Esophagus squamous epithelium (tissue), 5 donors: ENCODE data around the gene ALX1. TPM values are rescaled to one million over a fixed set of nuclear protein-coding genes. Genes with fewer than 3 reads are reported as not detected.

Experiments used
- DNase-seq: peaks from one replicate; lab custom pipeline; 2025; lab: John Stamatoyannopoulos, UW
- H3K27ac ChIP-seq, 4 donors: fragments of 200-600 bp; sonication (generic); one replicate each; pipeline ENCODE4 v1.5.1; 2016 to 2019; ENCODE audit warnings: mild to moderate bottlenecking in 1 of 4
- H3K27me3 ChIP-seq, 4 donors: fragments of 200-600 bp; sonication (generic); 1 replicate in 3 of 4; 2 replicates in 1 of 4; pipeline versions ENCODE4 v1.5.1 to v1.6.0; 2017 to 2021; ENCODE audit warnings: antibody characterized with exemption in 1 of 4
- H3K36me3 ChIP-seq, 3 donors: fragments of 200-600 bp; sonication (generic); one replicate each; pipeline ENCODE4 v1.5.1; 2016 to 2019
- H3K4me1 ChIP-seq, 3 donors: fragments of 200-600 bp; sonication (generic); one replicate each; pipeline ENCODE4 v1.5.1; 2017 to 2019
- H3K4me3 ChIP-seq, 4 donors: fragments of 200-600 bp; sonication (generic); 1 replicate in 3 of 4; 2 replicates in 1 of 4; pipeline ENCODE4 v1.5.1; 2016 to 2019; ENCODE audit warnings: mild to moderate bottlenecking in 2 of 4, moderate library complexity in 1 of 4
- H3K9me3 ChIP-seq, 3 donors: fragments of 200-600 bp; sonication (generic); one replicate each; pipeline ENCODE4 v1.5.1; 2016 to 2019
- POLR2A ChIP-seq, 4 donors: fragments of 450-650 bp; IDR thresholded peaks; one replicate each; pipeline ENCODE4 v1.6.1; 2017; ENCODE audit warnings: antibody characterized with exemption in 4 of 4, mild to moderate bottlenecking in 4 of 4, moderate library complexity in 3 of 4
- WGBS, 2 donors: methylation state at CpG; one replicate each; pipeline ENCODE4 v1.1.5; 2018; 5-methylcytosine and 5-hydroxymethylcytosine counted together
- intact Hi-C: fragments of 100-400 bp; cut with DNase I; formaldehyde crosslinking; loops from one replicate; pipeline ENCODE4 v1.15.0; 2022
- total RNA-seq, 4 donors: library from RNA; depleted of rRNA; stranded (reverse); fragments of >200 nt; gene quantifications; one replicate each; pipeline ENCODE4 v1.1.0, GENCODE V29; 2016
- TF ChIP-seq, protein P1 (sequence below), 6 experiments: fragments of 450-650 bp in 4 of 6; fragments of 200-600 bp in 2 of 6; sonication (generic) in 2 of 6; IDR thresholded peaks; one replicate each; pipeline ENCODE4 v1.5.1; 2016 to 2019; ENCODE audit warnings: antibody characterized with exemption in 6 of 6, mild to moderate bottlenecking in 4 of 6, moderate library complexity in 4 of 6
- donor health status: DM: yes; HTN: yes; CAD: no.

ALX1 gene
- total RNA-seq, 4 donors from 2014 or later = not detected

DNA sequence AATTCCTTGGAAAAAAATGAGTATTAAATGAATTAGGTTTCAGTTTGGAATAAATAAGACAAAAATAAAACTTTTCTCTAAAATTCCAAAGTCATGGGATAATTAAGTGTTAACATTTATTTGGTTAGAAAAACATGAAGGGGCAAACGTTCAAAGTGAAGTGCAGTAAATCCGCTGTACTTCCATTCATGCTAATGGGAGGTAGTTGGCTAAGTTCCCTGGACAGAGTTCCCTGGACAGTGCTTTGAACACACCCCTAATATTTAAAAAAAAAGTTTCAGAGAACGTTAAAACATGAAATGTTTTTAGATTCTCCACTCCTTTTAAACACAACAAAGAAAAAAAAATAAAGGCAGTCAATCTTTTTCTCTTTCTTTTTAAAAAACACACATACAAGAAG lies 16.3 kb downstream of the ALX1 start:
- Histone ChIP-seq H3K4me1 (no peaks in the 10 kb centered on the region), H3K27ac (no peak overlapping the region), H3K36me3 (no peaks in the 10 kb centered on the region), H3K4me3 (no peak overlapping the region), H3K27me3 (peaks cover 0 to 10% (median 0%) of the 10 kb centered on the region in 4 donors), H3K9me3 (no peaks in the 10 kb centered on the region)
- intact Hi-C loops = no loop called here
- TF ChIP-seq, protein P1, sequence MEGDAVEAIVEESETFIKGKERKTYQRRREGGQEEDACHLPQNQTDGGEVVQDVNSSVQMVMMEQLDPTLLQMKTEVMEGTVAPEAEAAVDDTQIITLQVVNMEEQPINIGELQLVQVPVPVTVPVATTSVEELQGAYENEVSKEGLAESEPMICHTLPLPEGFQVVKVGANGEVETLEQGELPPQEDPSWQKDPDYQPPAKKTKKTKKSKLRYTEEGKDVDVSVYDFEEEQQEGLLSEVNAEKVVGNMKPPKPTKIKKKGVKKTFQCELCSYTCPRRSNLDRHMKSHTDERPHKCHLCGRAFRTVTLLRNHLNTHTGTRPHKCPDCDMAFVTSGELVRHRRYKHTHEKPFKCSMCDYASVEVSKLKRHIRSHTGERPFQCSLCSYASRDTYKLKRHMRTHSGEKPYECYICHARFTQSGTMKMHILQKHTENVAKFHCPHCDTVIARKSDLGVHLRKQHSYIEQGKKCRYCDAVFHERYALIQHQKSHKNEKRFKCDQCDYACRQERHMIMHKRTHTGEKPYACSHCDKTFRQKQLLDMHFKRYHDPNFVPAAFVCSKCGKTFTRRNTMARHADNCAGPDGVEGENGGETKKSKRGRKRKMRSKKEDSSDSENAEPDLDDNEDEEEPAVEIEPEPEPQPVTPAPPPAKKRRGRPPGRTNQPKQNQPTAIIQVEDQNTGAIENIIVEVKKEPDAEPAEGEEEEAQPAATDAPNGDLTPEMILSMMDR (IDR thresholded peaks at IDR 0.05) = no peak
- WGBS, 2 donors = 22 to 32% methylated on average over 3 of the region's 3 CpGs
- no peak for DNase-seq

DNA sequence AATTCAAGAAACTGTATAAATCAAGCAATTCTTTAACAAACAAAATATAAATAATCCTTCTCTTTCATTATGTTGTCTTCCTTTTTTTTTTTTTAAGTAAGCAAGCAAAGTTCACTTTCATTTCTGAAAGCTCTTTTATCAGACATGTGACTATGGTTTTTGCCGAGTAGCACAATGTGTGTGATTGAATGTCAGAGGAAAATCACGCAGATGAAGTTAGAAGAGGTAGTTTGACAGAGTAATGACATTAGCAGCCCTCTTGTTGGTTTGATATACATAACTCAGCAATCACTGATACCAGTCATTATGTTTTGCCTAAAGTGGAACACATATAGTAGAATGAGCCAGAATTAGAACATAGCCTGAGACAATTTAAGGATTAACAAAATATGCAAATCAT lies 19.0 kb downstream of the ALX1 start:
- WGBS, 2 donors = 31 to 48% methylated on average over 2 of the region's 2 CpGs
- Histone ChIP-seq H3K4me3 (no peak overlapping the region), H3K4me1 (no peaks in the 10 kb centered on the region), H3K9me3 (no peaks in the 10 kb centered on the region), H3K27me3 (peaks cover 0 to 18% (median 0%) of the 10 kb centered on the region in 4 donors), H3K36me3 (no peaks in the 10 kb centered on the region), H3K27ac (no peak overlapping the region)
- intact Hi-C loops = no loop called here
- TF ChIP-seq POLR2A (IDR thresholded peaks at IDR 0.05) = no peak
- TF ChIP-seq, protein P1 (IDR thresholded peaks at IDR 0.05) = no peak
- DNase-seq = no peak

- H3K36me3 ChIP-seq = no peaks in the 10 kb centered on the region
- peaks cover 0 to 18% (median 0%) of the 10 kb centered on the region in 4 donors for H3K27me3 ChIP-seq
- no peak overlapping the region for H3K27ac ChIP-seq
- no peak for DNase-seq
- 40 to 45% methylated on average over 7 of the region's 7 CpGs for WGBS, 2 donors
- TF ChIP-seq, protein P1 (IDR thresholded peaks at IDR 0.05) = no peak
- no peak for TF ChIP-seq POLR2A (IDR thresholded peaks at IDR 0.05)
- no peaks in the 10 kb centered on the region for H3K9me3 ChIP-seq
- no peaks in the 10 kb centered on the region for H3K4me1 ChIP-seq
- intact Hi-C loops = no loop called here
- no peak overlapping the region for H3K4me3 ChIP-seq
Measured at GRCh38 chr12:85301051-85301450, 21.0 kb downstream of the ALX1 start.

DNA sequence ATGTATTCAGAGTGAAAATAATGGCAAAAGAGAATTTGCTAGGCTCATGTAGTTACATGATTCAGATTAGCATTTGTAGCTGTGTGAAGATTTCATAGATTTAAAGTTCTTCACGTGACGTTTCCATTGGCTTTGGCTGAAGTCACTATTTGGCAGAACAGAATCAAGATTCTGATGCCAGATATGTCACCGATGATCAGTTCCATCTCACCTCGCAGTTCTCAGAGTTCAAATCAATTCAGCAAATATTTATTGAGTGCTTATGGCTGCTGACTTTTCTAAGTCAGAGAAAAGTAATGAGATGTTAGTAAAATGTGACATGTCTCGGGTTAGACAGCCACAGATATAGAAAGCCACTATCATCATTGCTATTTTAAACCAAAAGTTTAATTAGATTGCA lies 28.4 kb downstream of the ALX1 start:
- no peak overlapping the region for H3K27ac ChIP-seq
- intact Hi-C loops = no loop called here
- 23 to 35% methylated on average over 5 of the region's 5 CpGs for WGBS, 2 donors
- H3K4me3 ChIP-seq = no peak overlapping the region
- no peak for DNase-seq
- H3K9me3 ChIP-seq = no peaks in the 10 kb centered on the region
- no peaks in the 10 kb centered on the region for H3K36me3 ChIP-seq
- H3K27me3 ChIP-seq = peaks cover 0 to 11% (median 0%) of the 10 kb centered on the region in 4 donors
- no peak for TF ChIP-seq POLR2A (IDR thresholded peaks at IDR 0.05)
- TF ChIP-seq, protein P1 (IDR thresholded peaks at IDR 0.05) = no peak
- H3K4me1 ChIP-seq = no peaks in the 10 kb centered on the region

DNA sequence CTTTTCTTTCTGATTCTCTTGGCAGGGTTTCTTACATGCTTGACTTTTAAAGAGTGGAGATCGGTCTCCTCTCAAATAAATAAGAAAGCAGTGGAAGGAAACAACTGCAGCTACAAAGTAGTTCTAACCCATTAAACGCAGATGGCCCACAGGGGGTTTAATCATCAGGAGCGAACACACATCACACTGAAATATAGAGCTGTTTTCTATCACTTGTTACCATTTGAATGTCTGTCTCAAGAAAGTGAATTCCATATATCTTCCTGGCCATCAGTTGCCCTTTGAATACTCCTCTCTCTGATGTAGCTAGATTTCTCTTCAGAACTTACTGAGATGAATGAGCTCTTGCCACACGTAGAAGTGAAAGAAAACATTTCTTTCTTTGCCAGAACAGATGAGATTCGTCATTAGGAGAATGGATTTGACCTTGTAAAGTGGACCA lies 29.1 kb downstream of the ALX1 start:
- DNase-seq = no peak
- no peaks in the 10 kb centered on the region for H3K4me1 ChIP-seq
- no peaks in the 10 kb centered on the region for H3K9me3 ChIP-seq
- H3K27ac ChIP-seq = no peak overlapping the region
- WGBS, 2 donors = 37 to 47% methylated on average over 5 of the region's 5 CpGs
- no peaks in the 10 kb centered on the region for H3K36me3 ChIP-seq
- no peak for TF ChIP-seq POLR2A (IDR thresholded peaks at IDR 0.05)
- TF ChIP-seq, protein P1 (IDR thresholded peaks at IDR 0.05) = no peak
- peaks cover 0 to 11% (median 0%) of the 10 kb centered on the region in 4 donors for H3K27me3 ChIP-seq
- intact Hi-C loops = no loop called here
- H3K4me3 ChIP-seq = no peak overlapping the region
